Trophoblast cell (in vitro differentiated cells and primary cell): ENCODE measurements around the gene PPP1R10.

Experiments
- DNase-seq, 2 donors: peaks; one replicate each; pipeline ENCODE4 v3.0.0-alpha.2; 2016
- H2AFZ ChIP-seq: 2 replicates; pipeline ENCODE4 v1.6.1; 2013; ENCODE audit warnings: low read length, moderate library complexity, mild to moderate bottlenecking; ENCODE audit not compliant: insufficient read depth, poor library complexity
- H2AK5ac ChIP-seq: 2 replicates; pipeline ENCODE4 v1.6.1; 2013; ENCODE audit warnings: mild to moderate bottlenecking, low read length
- H2BK120ac ChIP-seq: 2 replicates; pipeline ENCODE4 v1.6.1; 2013; ENCODE audit warnings: low read length, mild to moderate bottlenecking, moderate library complexity; ENCODE audit not compliant: insufficient read depth, poor library complexity
- H2BK12ac ChIP-seq: 2 replicates; pipeline ENCODE4 v1.6.1; 2013; ENCODE audit warnings: mild to moderate bottlenecking, low read length, moderate library complexity
- H2BK5ac ChIP-seq: 2 replicates; pipeline ENCODE4 v1.6.1; 2013; ENCODE audit warnings: low read length, low read depth, moderate library complexity, mild to moderate bottlenecking; ENCODE audit not compliant: poor library complexity
- H3K14ac ChIP-seq: 2 replicates; pipeline ENCODE4 v1.6.1; 2013; ENCODE audit warnings: mild to moderate bottlenecking, low read length
- H3K18ac ChIP-seq: 2 replicates; pipeline ENCODE4 v1.6.1; 2013; ENCODE audit warnings: mild to moderate bottlenecking, low read length
- H3K23ac ChIP-seq: 2 replicates; pipeline ENCODE4 v1.6.1; 2013; ENCODE audit warnings: low read length
- H3K27ac ChIP-seq: 2 replicates; pipeline ENCODE4 v1.5.1; 2013; ENCODE audit warnings: low read depth, mild to moderate bottlenecking, inconsistent platforms, low read length, moderate library complexity
- H3K27me3 ChIP-seq: 2 replicates; pipeline ENCODE4 v1.6.1; 2013; ENCODE audit warnings: inconsistent platforms, mild to moderate bottlenecking, low read length, moderate library complexity; ENCODE audit not compliant: insufficient read depth
- H3K36me3 ChIP-seq, 2 experiments: 1 replicate in 1 of 2; 2 replicates in 1 of 2; pipeline ENCODE4 v1.6.1; 2013; ENCODE audit warnings: low read length in 2 of 2, mild to moderate bottlenecking in 2 of 2, moderate library complexity in 1 of 2; ENCODE audit not compliant: insufficient read depth in 2 of 2, control insufficient read depth in 1 of 2
- H3K4ac ChIP-seq: 2 replicates; pipeline ENCODE4 v1.6.1; 2013; ENCODE audit warnings: low read depth, mild to moderate bottlenecking, low read length, moderate library complexity
- H3K4me1 ChIP-seq, 2 experiments: 1 replicate in 1 of 2; 2 replicates in 1 of 2; pipeline ENCODE4 v1.6.1; 2013; ENCODE audit warnings: low read length in 2 of 2, mild to moderate bottlenecking in 2 of 2, moderate library complexity in 1 of 2; ENCODE audit not compliant: insufficient read depth in 2 of 2, control insufficient read depth in 1 of 2
- H3K4me2 ChIP-seq: 2 replicates; pipeline ENCODE4 v1.6.1; 2013; ENCODE audit warnings: inconsistent platforms, mild to moderate bottlenecking, low read length, moderate library complexity
- H3K4me3 ChIP-seq: 2 replicates; pipeline ENCODE4 v1.5.1; 2013; ENCODE audit warnings: mild to moderate bottlenecking, low read depth, low read length, inconsistent platforms
- H3K79me1 ChIP-seq: one replicate; pipeline ENCODE4 v1.6.1; 2013; ENCODE audit warnings: low read length
- H3K79me2 ChIP-seq: 2 replicates; pipeline ENCODE4 v1.6.1; 2013; ENCODE audit warnings: low read length, mild to moderate bottlenecking; ENCODE audit not compliant: control insufficient read depth, insufficient read depth, poor library complexity
- H3K9ac ChIP-seq: 2 replicates; pipeline ENCODE4 v1.6.1; 2013; ENCODE audit warnings: mild to moderate bottlenecking, low read length
- H3K9me3 ChIP-seq: 2 replicates; pipeline ENCODE4 v1.6.1; 2013; ENCODE audit warnings: low read depth, mild to moderate bottlenecking, control low read depth, inconsistent platforms, low read length; ENCODE audit not compliant: insufficient read depth
- H4K12ac ChIP-seq: 2 replicates; pipeline ENCODE4 v1.6.1; 2013; ENCODE audit warnings: low read depth, mild to moderate bottlenecking, low read length, moderate library complexity
- H4K8ac ChIP-seq: 2 replicates; pipeline ENCODE4 v1.6.1; 2013; ENCODE audit warnings: low read depth, mild to moderate bottlenecking, low read length, moderate library complexity
- H4K91ac ChIP-seq: one replicate; pipeline ENCODE4 v1.6.1; 2013; ENCODE audit warnings: low read depth, mild to moderate bottlenecking, low read length, moderate library complexity
- WGBS: extraction: QIAGEN DNeasy Blood & Tissue Kit; methylation state at CpG from one replicate; pipeline ENCODE4 v1.1.7; 2013; ENCODE audit warnings: missing lambda C conversion rate; ENCODE audit not compliant: insufficient read length, insufficient coverage; ENCODE audit errors: extremely low coverage; 5-methylcytosine and 5-hydroxymethylcytosine counted together

Gene PPP1R10

DNA sequence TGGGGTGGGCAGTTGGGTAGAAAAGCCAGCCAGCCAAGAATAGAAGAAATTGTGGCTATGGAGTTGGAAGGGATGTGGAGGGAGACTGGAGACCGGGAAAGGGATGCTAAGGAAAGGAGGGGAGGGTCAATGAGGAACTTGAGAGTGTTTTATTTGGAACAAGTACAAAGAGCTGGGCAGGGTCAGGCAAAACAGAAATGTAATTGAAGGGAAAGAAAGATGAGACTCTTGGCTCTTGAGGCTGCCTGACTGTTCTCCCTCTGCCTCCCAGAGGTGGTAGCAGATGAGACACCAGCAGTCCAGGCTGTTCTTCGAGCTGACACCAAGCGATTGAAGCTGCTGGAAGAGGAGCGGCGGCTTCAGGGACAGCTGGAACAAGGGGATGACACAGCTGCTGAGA, 33.1 kb downstream of the PPP1R10 start:
- no peaks in the 10 kb centered on the region for H3K79me1 ChIP-seq
- H4K91ac ChIP-seq, result no peak overlapping the region
- no peak overlapping the region for H3K18ac ChIP-seq
- no peak overlapping the region for H2BK120ac ChIP-seq
- H2AK5ac ChIP-seq, result no peak overlapping the region
- no peak for DNase-seq
- WGBS, result no CpG with 5 or more reads among the region's 5 CpGs
- H3K36me3 ChIP-seq, result peaks cover 70 to 85% of the 10 kb centered on the region in 2 experiments
- no peak overlapping the region for H3K14ac ChIP-seq
- H3K27me3 ChIP-seq, result no peaks in the 10 kb centered on the region
- no peak overlapping the region for H4K12ac ChIP-seq
- no peak overlapping the region for H2BK12ac ChIP-seq
- no peaks in the 10 kb centered on the region for H3K79me2 ChIP-seq
- H3K23ac ChIP-seq, result no peak overlapping the region
- H3K4me1 ChIP-seq, result no peaks in the 10 kb centered on the region
- no peak overlapping the region for H3K4me2 ChIP-seq
- H3K9me3 ChIP-seq, result no peaks in the 10 kb centered on the region
- H2BK5ac ChIP-seq, result no peak overlapping the region
- H3K9ac ChIP-seq, result no peak overlapping the region
- no peak overlapping the region for H3K4ac ChIP-seq
- H2AFZ ChIP-seq, result no peak overlapping the region
- no peak overlapping the region for H3K4me3 ChIP-seq
- no peak overlapping the region for H4K8ac ChIP-seq
- H3K27ac ChIP-seq, result no peak overlapping the region

DNA sequence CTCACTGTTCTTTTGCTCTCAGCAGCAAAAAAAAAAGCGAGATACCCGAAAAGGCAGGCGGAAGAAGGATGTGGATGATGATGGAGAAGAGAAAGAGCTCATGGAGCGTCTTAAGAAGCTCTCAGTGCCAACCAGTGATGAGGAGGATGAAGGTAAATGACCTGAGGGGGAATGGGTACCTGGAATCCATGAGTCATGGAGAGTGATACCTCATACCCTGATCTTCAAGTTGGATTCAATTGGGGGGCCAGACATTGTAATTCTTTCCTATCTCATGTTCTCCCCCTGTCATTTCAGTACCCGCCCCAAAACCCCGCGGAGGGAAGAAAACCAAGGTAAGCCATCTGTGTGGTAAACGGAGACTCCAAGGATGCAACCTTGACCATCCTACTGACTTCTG, 39.0 kb downstream of the PPP1R10 start:
- no peak overlapping the region for H2BK120ac ChIP-seq
- H4K12ac ChIP-seq, result no peak overlapping the region
- no peak overlapping the region for H4K91ac ChIP-seq
- H3K9me3 ChIP-seq, result no peaks in the 10 kb centered on the region
- no peak overlapping the region for H3K4me2 ChIP-seq
- H3K18ac ChIP-seq, result no peak overlapping the region
- no peak overlapping the region for H2AFZ ChIP-seq
- no peak overlapping the region for H2BK12ac ChIP-seq
- H3K4me1 ChIP-seq, result no peaks in the 10 kb centered on the region
- no peak overlapping the region for H3K4me3 ChIP-seq
- H3K36me3 ChIP-seq, result peaks cover 38 to 54% of the 10 kb centered on the region in 2 experiments
- H2AK5ac ChIP-seq, result no peak overlapping the region
- WGBS, result no CpG with 5 or more reads among the region's 8 CpGs
- no peak overlapping the region for H3K23ac ChIP-seq
- no peak overlapping the region for H3K4ac ChIP-seq
- no peak overlapping the region for H3K9ac ChIP-seq
- H4K8ac ChIP-seq, result no peak overlapping the region
- H3K14ac ChIP-seq, result no peak overlapping the region
- H3K79me2 ChIP-seq, result no peaks in the 10 kb centered on the region
- H2BK5ac ChIP-seq, result no peak overlapping the region
- no peaks in the 10 kb centered on the region for H3K27me3 ChIP-seq
- H3K79me1 ChIP-seq, result no peaks in the 10 kb centered on the region
- no peak overlapping the region for H3K27ac ChIP-seq
- no peak for DNase-seq

DNA sequence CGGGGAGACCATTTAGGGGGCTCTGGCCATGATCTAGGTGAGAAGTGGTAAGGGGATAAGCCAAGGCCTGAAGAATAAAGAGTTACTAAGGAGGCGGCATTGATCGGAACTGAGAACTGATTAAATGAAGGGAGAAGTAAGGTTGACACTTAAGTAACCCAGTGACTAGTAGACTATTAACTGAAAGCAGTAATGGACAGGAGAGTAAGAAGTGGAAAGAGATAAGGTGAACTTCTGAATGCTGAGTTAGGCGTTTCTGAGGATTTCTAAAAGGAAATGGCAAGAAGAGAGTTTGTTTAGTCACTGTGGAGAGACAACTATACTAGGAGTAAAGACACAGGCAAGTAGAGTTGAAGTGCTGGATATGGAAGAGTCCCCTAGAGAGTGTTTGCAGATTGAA, 43.9 kb downstream of the PPP1R10 start:
- Histone ChIP-seq H3K36me3 (peaks cover 11 to 14% of the 10 kb centered on the region in 2 experiments), H3K27me3 (no peaks in the 10 kb centered on the region), H2BK12ac (no peak overlapping the region), H3K79me1 (peaks cover 9% of the 10 kb centered on the region), H4K8ac (no peak overlapping the region), H4K91ac (no peak overlapping the region), H3K9me3 (no peaks in the 10 kb centered on the region), H2AK5ac (no peak overlapping the region), H3K4me1 (peaks cover 7 to 9% of the 10 kb centered on the region in 2 experiments), H2BK120ac (no peak overlapping the region), H3K9ac (no peak overlapping the region), H3K23ac (no peak overlapping the region), H3K4ac (peak overlapping the region; percentile 88), H3K4me2 (no peak overlapping the region), H3K18ac (no peak overlapping the region), H3K79me2 (peaks cover 4% of the 10 kb centered on the region), H4K12ac (no peak overlapping the region), H3K27ac (no peak overlapping the region), H3K4me3 (no peak overlapping the region), H2BK5ac (no peak overlapping the region), H2AFZ (no peak overlapping the region), H3K14ac (no peak overlapping the region)
- WGBS, result no CpG with 5 or more reads among the region's 4 CpGs
- DNase-seq, result no peak

GRCh38 chr6:30572148-30572547, 44.9 kb downstream of the PPP1R10 start:
- peaks cover 4% of the 10 kb centered on the region for H3K79me2 ChIP-seq
- H3K23ac ChIP-seq, result no peak overlapping the region
- peaks cover 4% of the 10 kb centered on the region in 2 experiments for H3K36me3 ChIP-seq
- H2BK5ac ChIP-seq, result no peak overlapping the region
- peak overlapping the region; percentile 99 for H3K4me2 ChIP-seq
- H3K18ac ChIP-seq, result no peak overlapping the region
- H3K4me1 ChIP-seq, result peaks cover 7 to 9% of the 10 kb centered on the region in 2 experiments
- no peak overlapping the region for H2BK120ac ChIP-seq
- H3K14ac ChIP-seq, result no peak overlapping the region
- H4K12ac ChIP-seq, result no peak overlapping the region
- H3K27ac ChIP-seq, result peak overlapping the region; percentile 96
- H4K8ac ChIP-seq, result no peak overlapping the region
- H3K79me1 ChIP-seq, result peaks cover 9% of the 10 kb centered on the region
- no peak overlapping the region for H2AFZ ChIP-seq
- H4K91ac ChIP-seq, result no peak overlapping the region
- H3K4ac ChIP-seq, result peak overlapping the region; percentile 68
- H3K9me3 ChIP-seq, result no peaks in the 10 kb centered on the region
- peak; percentile 60 to 78 for DNase-seq
- H3K4me3 ChIP-seq, result no peak overlapping the region
- no peak overlapping the region for H2BK12ac ChIP-seq
- no peak overlapping the region for H3K9ac ChIP-seq
- no peaks in the 10 kb centered on the region for H3K27me3 ChIP-seq
- no peak overlapping the region for H2AK5ac ChIP-seq
